ENCODE results near the gene FRS3. TPM values are rescaled to one million over a fixed set of nuclear protein-coding genes. Genes with fewer than 3 reads are reported as not detected.
A peak's percentile ranks its signal among the peaks of the same experiment; 100 is the strongest.

Gene FRS3
- total RNA-seq, 1 experiment from 2014 or later: 2.3 TPM

DNA sequence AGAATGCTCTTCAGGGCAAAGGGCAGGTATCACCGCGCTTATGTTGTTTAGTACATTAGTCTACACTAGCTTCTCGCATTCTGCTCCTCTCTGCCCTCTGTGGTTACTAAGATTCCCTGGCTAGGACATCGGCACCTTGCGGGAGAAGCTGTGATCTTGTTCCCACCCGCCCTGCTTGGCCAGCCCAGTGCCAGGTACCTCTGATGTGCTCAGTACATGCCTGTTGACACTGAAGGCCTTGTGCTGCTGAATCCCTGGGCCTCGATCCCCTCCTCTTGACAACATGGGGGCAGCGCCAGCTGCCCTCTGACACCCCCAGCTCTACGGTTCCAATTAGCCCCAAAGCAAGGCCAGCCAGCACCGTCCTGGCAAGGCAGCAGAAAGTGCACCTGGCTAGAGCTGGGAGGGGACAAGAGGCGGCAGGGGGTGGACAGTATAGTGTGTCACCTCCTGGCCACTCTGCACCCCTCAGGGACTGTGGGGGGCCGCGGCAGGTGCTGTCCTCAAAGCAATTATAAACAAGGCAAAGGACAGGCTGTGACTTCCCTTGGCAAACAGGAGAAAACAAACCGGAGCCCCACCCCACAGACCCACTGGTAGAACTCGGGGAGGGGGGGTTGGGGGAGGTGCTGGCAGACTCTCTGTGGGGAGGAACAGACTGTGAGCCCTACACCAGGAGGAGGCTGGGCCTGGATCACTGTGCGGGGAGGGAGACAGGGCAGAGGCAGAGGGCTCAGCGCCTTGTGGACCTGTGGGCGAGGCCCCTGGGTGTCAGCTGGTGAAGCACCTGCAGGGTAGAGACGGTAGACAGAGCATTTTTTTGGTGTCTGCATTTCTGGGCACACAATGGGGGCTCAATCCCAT, 51.4 kb downstream of the FRS3 start:
- no peak for DNase-seq (ENCODE audit: low read depth)

GRCh38 chr6:41727705-41728072, 52.0 kb downstream of the FRS3 start:
- DNase-seq (ENCODE audit: low read depth): no peak

GRCh38 chr6:41726876-41727275, 52.8 kb downstream of the FRS3 start:
- no peak for DNase-seq (ENCODE audit: low read depth)

- no peak for DNase-seq (ENCODE audit: low read depth)
Observed at GRCh38 chr6:41724586-41725501, 54.9 kb downstream of the FRS3 start.

- DNase-seq (ENCODE audit: low read depth): no peak
Observed at GRCh38 chr6:41724228-41724580, 55.5 kb downstream of the FRS3 start.

DNA sequence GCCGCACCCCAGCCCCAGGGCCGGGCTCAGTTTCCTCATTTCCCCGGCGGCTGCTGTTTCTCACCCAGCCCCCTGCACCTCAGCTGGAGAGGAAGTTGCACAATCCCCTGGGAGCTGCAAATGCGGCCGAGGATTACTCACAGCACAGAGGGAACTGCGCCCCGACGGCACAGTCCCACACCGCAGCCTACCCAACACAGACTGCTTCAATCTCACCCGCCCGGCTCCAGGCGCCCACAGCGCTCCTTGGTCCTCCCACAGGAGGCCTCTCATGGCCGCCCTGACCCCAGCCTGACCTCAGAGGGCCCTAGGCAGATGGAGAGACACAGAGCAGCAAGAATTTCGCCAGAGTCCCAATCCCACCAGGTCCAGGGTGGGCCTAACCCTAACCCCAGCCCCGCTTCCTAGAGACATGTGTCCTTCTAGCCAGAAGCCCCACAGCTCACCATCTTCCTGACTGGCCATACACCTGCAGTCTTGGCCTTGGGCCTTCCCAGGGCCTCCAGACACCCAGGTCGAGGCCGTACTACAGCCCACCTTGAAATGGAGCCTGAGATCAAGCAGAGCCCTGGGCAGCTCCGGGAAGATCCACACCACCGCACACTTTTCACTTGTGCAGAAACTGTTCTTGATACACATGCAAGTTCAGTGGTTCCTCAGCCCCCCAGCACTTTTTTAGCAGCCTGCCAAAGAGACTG, 56.0 kb downstream of the FRS3 start:
- peak; percentile 92 for DNase-seq (ENCODE audit: low read depth)

DNA sequence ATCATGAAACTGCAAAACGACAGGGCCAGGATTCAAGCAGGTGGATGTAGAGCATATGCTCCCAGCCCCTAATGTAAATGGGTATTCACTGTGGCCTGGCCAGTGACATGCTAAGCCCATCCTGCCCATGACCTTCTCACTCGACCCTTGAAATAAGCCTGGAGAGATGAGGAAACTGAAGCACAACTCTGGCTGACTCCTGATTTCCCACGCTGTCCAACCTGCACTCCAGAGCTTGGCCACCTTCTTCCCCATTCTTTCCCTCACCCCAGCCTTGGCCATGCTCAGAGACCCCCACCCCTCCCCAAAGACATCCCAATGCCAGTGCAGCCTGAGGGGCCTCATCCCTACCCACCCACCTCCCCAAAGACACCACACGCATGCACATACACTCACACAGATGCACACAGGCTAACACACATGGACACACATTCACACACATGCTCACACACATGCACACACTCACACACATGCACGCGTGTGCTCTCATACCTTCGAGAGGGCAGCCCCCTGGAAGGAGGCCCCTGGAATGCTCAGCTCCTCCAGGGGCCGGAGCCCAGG, 56.7 kb downstream of the FRS3 start:
- no peak for DNase-seq (ENCODE audit: low read depth)

DNA sequence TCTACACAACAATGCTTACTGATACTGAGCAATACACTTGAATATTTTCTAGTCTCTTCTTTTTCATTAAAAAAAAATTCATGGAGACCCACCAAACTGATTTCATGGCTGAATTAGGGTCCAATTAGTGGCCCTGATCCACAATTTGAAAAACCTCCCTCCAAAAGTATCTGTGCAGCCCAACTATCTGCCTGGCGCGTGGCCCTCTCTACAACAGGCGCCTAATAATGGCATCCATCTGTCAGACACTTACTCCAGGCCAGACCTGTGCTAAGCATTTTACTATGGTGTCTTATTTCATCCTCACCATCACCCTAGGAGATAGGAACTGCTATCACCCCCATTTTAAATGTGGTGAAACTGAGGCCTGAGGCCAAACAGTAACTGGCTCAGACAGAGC, 58.3 kb downstream of the FRS3 start:
- DNase-seq (ENCODE audit: low read depth): no peak

DNA sequence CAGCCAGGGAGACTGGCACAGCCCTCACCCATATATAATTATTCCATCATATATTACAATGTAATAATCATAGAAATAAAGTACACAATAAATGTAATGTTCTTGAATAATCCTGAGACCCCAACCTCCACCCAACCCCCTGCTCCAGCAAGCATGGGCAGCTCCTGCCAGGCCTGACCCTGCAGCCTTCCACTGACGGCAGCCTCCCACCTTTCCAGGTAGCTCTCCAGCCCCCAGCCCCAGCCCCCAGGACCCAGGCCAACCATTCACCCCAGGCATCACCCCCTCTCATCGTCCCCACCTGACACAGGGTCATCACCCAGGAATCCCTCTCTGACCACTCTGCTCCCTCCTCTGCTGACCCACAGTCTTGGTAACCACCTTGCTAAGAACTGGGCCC, 58.9 kb downstream of the FRS3 start:
- no peak for DNase-seq (ENCODE audit: low read depth)

GRCh38 chr6:41720262-41720620, 59.5 kb downstream of the FRS3 start:
- no peak for DNase-seq (ENCODE audit: low read depth)

Other genes starting within 250 kb of the FRS3 start
- gene FOXP4, start 233.5 kb downstream of the FRS3 start, total RNA-seq (2014; rRNA removed; shearing (Covaris generic)): 3.1 and 4.7 TPM in 2 replicates
- gene MDFI, start 141.4 kb downstream of the FRS3 start, total RNA-seq (2014; rRNA removed; shearing (Covaris generic)): 2.6 and 5.0 TPM in 2 replicates
- gene TFEB, start 44.3 kb downstream of the FRS3 start, total RNA-seq (2014; rRNA removed; shearing (Covaris generic)): 11.7 and 11.8 TPM in 2 replicates
- gene PGC, start 32.5 kb downstream of the FRS3 start, total RNA-seq (2014; rRNA removed; shearing (Covaris generic)): not detected in 2 replicates
- gene PRICKLE4, start 882 bp upstream of the FRS3 start, total RNA-seq (2014; rRNA removed; shearing (Covaris generic)): 0.12 and 0.88 TPM in 2 replicates
- gene TOMM6, start 7.8 kb upstream of the FRS3 start, total RNA-seq (2014; rRNA removed; shearing (Covaris generic)): 228 and 261 TPM in 2 replicates
- gene USP49, start 115.5 kb upstream of the FRS3 start, total RNA-seq (2014; rRNA removed; shearing (Covaris generic)): 0.60 and 1.3 TPM in 2 replicates
- 22.7 and 24.2 TPM in 2 replicates for gene MED20, start 141.2 kb upstream of the FRS3 start, total RNA-seq (2014; rRNA removed; shearing (Covaris generic))
- 17.6 and 22.3 TPM in 2 replicates for gene BYSL, start 141.6 kb upstream of the FRS3 start, total RNA-seq (2014; rRNA removed; shearing (Covaris generic))
- 36.5 and 47.7 TPM in 2 replicates for gene CCND3, start 161.9 kb upstream of the FRS3 start, total RNA-seq (2014; rRNA removed; shearing (Covaris generic))

Measured in RPMI7951 (cell line).